ENCODE measurements around the gene PRSS48. TPM values are rescaled to one million over a fixed set of nuclear protein-coding genes. Genes with fewer than 3 reads are reported as not detected.

The PRSS48 gene
- total and polyA plus RNA-seq, 12 donors = not detected

- Histone ChIP-seq H3K27me3 (no peaks in the 10 kb centered on the region), H3K36me3 (replicated peaks in 1 of 2) (no peaks in the 10 kb centered on the region), H3K4me1 (replicated peaks in 1 of 2) (no peaks in the 10 kb centered on the region), H3K4me3 (no peak overlapping the region), H3K27ac (no peak overlapping the region), H3K9me3 (replicated peaks in 1 of 3) (no peaks in the 10 kb centered on the region)
- intact Hi-C loops (cut with DNase I) = loop anchor here in 1 of 2 donors (10.0 kb wide), 1 partner anchor 80 kb away; no protein-coding TSS in a partner anchor
- 44 to 55% (median 51%) methylated on average over 4 of the region's 4 CpGs for WGBS, 4 donors
- DNase-seq = no peak
- TF ChIP-seq POLR2A (IDR thresholded peaks at IDR 0.05) = no peak
- TF ChIP-seq CTCF (IDR thresholded peaks at IDR 0.05) = no peak
These were observed 7.7 kb downstream of the PRSS48 start for GRCh38 chr4:151284534-151285245.

- intact Hi-C loops (cut with DNase I) = loop anchor here in 1 of 2 donors (10.0 kb wide), 1 partner anchor 77 kb away; no protein-coding TSS in a partner anchor
- no peak for DNase-seq
- H3K36me3 ChIP-seq (replicated peaks in 1 of 2) = no peaks in the 10 kb centered on the region
- no peaks in the 10 kb centered on the region for H3K27me3 ChIP-seq
- H3K27ac ChIP-seq = no peak overlapping the region
- no peaks in the 10 kb centered on the region for H3K9me3 ChIP-seq (replicated peaks in 1 of 3)
- WGBS, 4 donors = 86 to 95% (median 94%) methylated on average over 7 of the region's 7 CpGs
- no peak overlapping the region for H3K4me3 ChIP-seq
- TF ChIP-seq POLR2A (IDR thresholded peaks at IDR 0.05) (no peak), CTCF (IDR thresholded peaks at IDR 0.05) (no peak)
- no peaks in the 10 kb centered on the region for H3K4me1 ChIP-seq (replicated peaks in 1 of 2)
These were observed 10.4 kb downstream of the PRSS48 start for GRCh38 chr4:151287409-151287808.

GRCh38 chr4:151291485-151291884, 14.5 kb downstream of the PRSS48 start:
- no peaks in the 10 kb centered on the region for H3K27me3 ChIP-seq
- WGBS, 4 donors = 50 to 60% (median 55%) methylated on average over 1 of the region's 1 CpG
- no peak for TF ChIP-seq POLR2A (IDR thresholded peaks at IDR 0.05)
- no peak for TF ChIP-seq CTCF (IDR thresholded peaks at IDR 0.05)
- H3K4me1 ChIP-seq (replicated peaks in 1 of 2) = no peaks in the 10 kb centered on the region
- H3K4me3 ChIP-seq = no peak overlapping the region
- intact Hi-C loops (cut with DNase I) = no loop called here
- H3K27ac ChIP-seq = no peak overlapping the region
- H3K36me3 ChIP-seq (replicated peaks in 1 of 2) = no peaks in the 10 kb centered on the region
- no peaks in the 10 kb centered on the region for H3K9me3 ChIP-seq (replicated peaks in 1 of 3)
- DNase-seq = no peak

- Histone ChIP-seq H3K27ac (no peak overlapping the region), H3K36me3 (replicated peaks in 1 of 2) (no peaks in the 10 kb centered on the region), H3K27me3 (no peaks in the 10 kb centered on the region), H3K9me3 (replicated peaks in 1 of 3) (no peaks in the 10 kb centered on the region), H3K4me3 (no peak overlapping the region), H3K4me1 (replicated peaks in 1 of 2) (no peaks in the 10 kb centered on the region)
- TF ChIP-seq CTCF (IDR thresholded peaks at IDR 0.05) (no peak), POLR2A (IDR thresholded peaks at IDR 0.05) (no peak)
- intact Hi-C loops (cut with DNase I) = no loop called here
- 93 to 96% (median 95%) methylated on average over 2 of the region's 2 CpGs for WGBS, 4 donors
- DNase-seq = no peak
These were observed 15.1 kb downstream of the PRSS48 start for GRCh38 chr4:151292038-151292437.
